WTC11 (cell line): ENCODE data around the gene S100A8. TPM values are rescaled to one million over a fixed set of nuclear protein-coding genes. Genes with fewer than 3 reads are reported as not detected.

Source experiments
- ATAC-seq: fragments of 200-7000 bp; cut with Tn5 transposase; 2 replicates; pipeline ENCODE4 v1.10.0; 2021; ENCODE audit warnings: mild to moderate bottlenecking, moderate library complexity
- CTCF ChIA-PET: fragments of 300-600 bp; sonication (Branson Sonifier 250); formaldehyde crosslinking; loops from one replicate; lab custom pipeline; 2021; ENCODE audit warnings: antibody characterized with exemption; lab: Charles Lee
- POLR2A ChIA-PET: fragments of 350-600 bp; sonication (Branson Sonifier 250); formaldehyde crosslinking; loops from one replicate; lab custom pipeline; 2021; ENCODE audit warnings: antibody characterized with exemption; lab: Charles Lee
- DNase-seq: peaks from one replicate; pipeline ENCODE4 v3.0.0; 2021; ENCODE audit warnings: low spot score
- H3K27ac Mint-ChIP-seq: 2 replicates; pipeline ENCODE4 v1.8.0; 2021; ENCODE audit warnings: mixed read lengths
- H3K27me3 Mint-ChIP-seq: 2 replicates; pipeline ENCODE4 v1.8.0; 2021; ENCODE audit warnings: low read depth, mild to moderate bottlenecking, moderate library complexity, mixed read lengths
- H3K36me3 Mint-ChIP-seq: 2 replicates; pipeline ENCODE4 v1.8.0; 2021; ENCODE audit warnings: mixed read lengths
- H3K4me1 Mint-ChIP-seq: 2 replicates; pipeline ENCODE4 v1.8.0; 2022; ENCODE audit warnings: mixed read lengths
- H3K4me3 Mint-ChIP-seq: 2 replicates; pipeline ENCODE4 v1.8.0; 2021; ENCODE audit warnings: mild to moderate bottlenecking, moderate library complexity, mixed read lengths
- H3K9me3 Mint-ChIP-seq: 2 replicates; pipeline ENCODE4 v1.8.0; 2021; ENCODE audit warnings: mixed read lengths
- ETV6 ChIP-seq: sonication (generic); formaldehyde crosslinking; IDR thresholded peaks from 2 replicates; pipeline ENCODE4 v1.8.1; 2022; ENCODE audit warnings: mild to moderate bottlenecking, missing genetic modification reagents
- FOXJ3 ChIP-seq: sonication (generic); formaldehyde crosslinking; IDR thresholded peaks from 2 replicates; pipeline ENCODE4 v1.9.0; 2021; ENCODE audit warnings: missing genetic modification reagents, mild to moderate bottlenecking, borderline replicate concordance
- FOXK1 ChIP-seq: sonication (generic); formaldehyde crosslinking; IDR thresholded peaks from 2 replicates; pipeline ENCODE4 v1.8.0; 2022; ENCODE audit warnings: mild to moderate bottlenecking, moderate library complexity, missing genetic modification reagents
- FOXP1 ChIP-seq: sonication (generic); formaldehyde crosslinking; IDR thresholded peaks from 2 replicates; pipeline ENCODE4 v1.8.0; 2022; ENCODE audit warnings: missing genetic modification reagents, mild to moderate bottlenecking, moderate library complexity, borderline replicate concordance
- IRF2 ChIP-seq: sonication (generic); formaldehyde crosslinking; IDR thresholded peaks from 2 replicates; pipeline ENCODE4 v1.8.0; 2022; ENCODE audit warnings: low read depth, missing genetic modification reagents, borderline replicate concordance
- MXD4 ChIP-seq: fragments of 250-450 bp; sonication (Bioruptor Pico); IDR thresholded peaks from 2 replicates; pipeline ENCODE4 v1.8.0; 2021; ENCODE audit warnings: mild to moderate bottlenecking, moderate library complexity, borderline replicate concordance
- MYBL2 ChIP-seq: sonication (generic); formaldehyde crosslinking; IDR thresholded peaks from 2 replicates; pipeline ENCODE4 v1.8.1; 2023; ENCODE audit warnings: mild to moderate bottlenecking, moderate library complexity, missing genetic modification reagents
- NR3C1 ChIP-seq: sonication (generic); formaldehyde crosslinking; conservative IDR thresholded peaks from 2 replicates; pipeline ENCODE4 v1.8.1; 2023; ENCODE audit warnings: low read depth, mild to moderate bottlenecking, missing genetic modification reagents
- PRDM15 ChIP-seq: sonication (generic); formaldehyde crosslinking; IDR thresholded peaks from 2 replicates; pipeline ENCODE4 v1.8.0; 2022; ENCODE audit warnings: missing genetic modification reagents
- RELA ChIP-seq: sonication (generic); formaldehyde crosslinking; IDR thresholded peaks from 2 replicates; pipeline ENCODE4 v1.8.1; 2022; ENCODE audit warnings: missing genetic modification reagents, mild to moderate bottlenecking, borderline replicate concordance
- SMAD3 ChIP-seq: sonication (generic); formaldehyde crosslinking; IDR thresholded peaks from 2 replicates; pipeline ENCODE4 v1.8.0; 2022; ENCODE audit warnings: missing genetic modification reagents, mild to moderate bottlenecking, borderline replicate concordance
- SOX15 ChIP-seq: fragments of 250-450 bp; sonication (Bioruptor Pico); IDR thresholded peaks from 2 replicates; pipeline ENCODE4 v1.9.0; 2021; ENCODE audit warnings: mild to moderate bottlenecking
- SP1 ChIP-seq: sonication (generic); formaldehyde crosslinking; conservative IDR thresholded peaks from 2 replicates; pipeline ENCODE4 v1.8.1; 2022; ENCODE audit warnings: missing genetic modification reagents
- TP53 ChIP-seq: sonication (generic); formaldehyde crosslinking; IDR thresholded peaks from 2 replicates; pipeline ENCODE4 v1.8.1; 2023; ENCODE audit warnings: mild to moderate bottlenecking, missing genetic modification reagents
- USF1 ChIP-seq: sonication (generic); formaldehyde crosslinking; IDR thresholded peaks from 2 replicates; pipeline ENCODE4 v1.8.0; 2022; ENCODE audit warnings: mild to moderate bottlenecking, missing genetic modification reagents
- ZNF138 ChIP-seq: sonication (generic); formaldehyde crosslinking; conservative IDR thresholded peaks from 2 replicates; pipeline ENCODE4 v1.8.1; 2022; ENCODE audit warnings: mild to moderate bottlenecking, moderate library complexity, missing genetic modification reagents
- ZNF423 ChIP-seq: fragments of 250-450 bp; sonication (Bioruptor Pico); IDR thresholded peaks from 2 replicates; pipeline ENCODE4 v2.1.2; 2022; ENCODE audit warnings: mild to moderate bottlenecking, moderate library complexity
- ZSCAN18 ChIP-seq: fragments of 250-450 bp; sonication (Bioruptor Pico); IDR thresholded peaks from 2 replicates; pipeline ENCODE4 v2.1.2; 2022; ENCODE audit warnings: mild to moderate bottlenecking, moderate library complexity
- total RNA-seq: library from RNA; stranded (reverse); gene quantifications from 3 replicates; pipeline ENCODE4 v1.2.3, GENCODE V29; 2021
- TF ChIP-seq, protein P1 (sequence below): sonication (generic); formaldehyde crosslinking; conservative IDR thresholded peaks from 2 replicates; pipeline ENCODE4 v1.8.1; 2023; ENCODE audit warnings: mild to moderate bottlenecking, low read depth, missing genetic modification reagents, moderate library complexity
- TF ChIP-seq, protein P2 (sequence below): sonication (generic); formaldehyde crosslinking; IDR thresholded peaks from 2 replicates; pipeline ENCODE4 v1.8.1; 2022; ENCODE audit warnings: missing genetic modification reagents, borderline replicate concordance
- TF ChIP-seq, protein P3 (sequence below): sonication (generic); formaldehyde crosslinking; IDR thresholded peaks from 2 replicates; pipeline ENCODE4 v1.8.0; 2022; ENCODE audit warnings: mild to moderate bottlenecking, missing genetic modification reagents

Gene S100A8
- total RNA-seq, 1 experiment from 2014 or later, result not detected

- H3K27me3 Mint-ChIP-seq, result no peaks in the 10 kb centered on the region; the same call in 1 of the 2 replicates
- TF ChIP-seq FOXP1 (CRISPR knock-in tag), result no peak
- no peak for TF ChIP-seq RELA
- TF ChIP-seq PRDM15, result no peak
- no peak for TF ChIP-seq SOX15
- TF ChIP-seq, protein P1, sequence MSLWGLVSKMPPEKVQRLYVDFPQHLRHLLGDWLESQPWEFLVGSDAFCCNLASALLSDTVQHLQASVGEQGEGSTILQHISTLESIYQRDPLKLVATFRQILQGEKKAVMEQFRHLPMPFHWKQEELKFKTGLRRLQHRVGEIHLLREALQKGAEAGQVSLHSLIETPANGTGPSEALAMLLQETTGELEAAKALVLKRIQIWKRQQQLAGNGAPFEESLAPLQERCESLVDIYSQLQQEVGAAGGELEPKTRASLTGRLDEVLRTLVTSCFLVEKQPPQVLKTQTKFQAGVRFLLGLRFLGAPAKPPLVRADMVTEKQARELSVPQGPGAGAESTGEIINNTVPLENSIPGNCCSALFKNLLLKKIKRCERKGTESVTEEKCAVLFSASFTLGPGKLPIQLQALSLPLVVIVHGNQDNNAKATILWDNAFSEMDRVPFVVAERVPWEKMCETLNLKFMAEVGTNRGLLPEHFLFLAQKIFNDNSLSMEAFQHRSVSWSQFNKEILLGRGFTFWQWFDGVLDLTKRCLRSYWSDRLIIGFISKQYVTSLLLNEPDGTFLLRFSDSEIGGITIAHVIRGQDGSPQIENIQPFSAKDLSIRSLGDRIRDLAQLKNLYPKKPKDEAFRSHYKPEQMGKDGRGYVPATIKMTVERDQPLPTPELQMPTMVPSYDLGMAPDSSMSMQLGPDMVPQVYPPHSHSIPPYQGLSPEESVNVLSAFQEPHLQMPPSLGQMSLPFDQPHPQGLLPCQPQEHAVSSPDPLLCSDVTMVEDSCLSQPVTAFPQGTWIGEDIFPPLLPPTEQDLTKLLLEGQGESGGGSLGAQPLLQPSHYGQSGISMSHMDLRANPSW (CRISPR knock-in tag), result no peak
- no peak for TF ChIP-seq NR3C1
- no peak overlapping the region for H3K27ac Mint-ChIP-seq
- no peak for ATAC-seq
- no peaks in the 10 kb centered on the region for H3K9me3 Mint-ChIP-seq
- no peak for DNase-seq
- ChIA-PET POLR2A (no interaction called here), CTCF (interaction anchor here (4.0 kb wide), 1 partner anchor 135 kb away, joined by 32 read pairs; no protein-coding TSS in a partner anchor)
- no peaks in the 10 kb centered on the region for H3K36me3 Mint-ChIP-seq
- no peak overlapping the region for H3K4me3 Mint-ChIP-seq
- peaks cover 6% of the 10 kb centered on the region; the same call in 1 of the 2 replicates for H3K4me1 Mint-ChIP-seq
Observed at GRCh38 chr1:153360190-153360589, 30.7 kb downstream of the S100A8 start.

DNA sequence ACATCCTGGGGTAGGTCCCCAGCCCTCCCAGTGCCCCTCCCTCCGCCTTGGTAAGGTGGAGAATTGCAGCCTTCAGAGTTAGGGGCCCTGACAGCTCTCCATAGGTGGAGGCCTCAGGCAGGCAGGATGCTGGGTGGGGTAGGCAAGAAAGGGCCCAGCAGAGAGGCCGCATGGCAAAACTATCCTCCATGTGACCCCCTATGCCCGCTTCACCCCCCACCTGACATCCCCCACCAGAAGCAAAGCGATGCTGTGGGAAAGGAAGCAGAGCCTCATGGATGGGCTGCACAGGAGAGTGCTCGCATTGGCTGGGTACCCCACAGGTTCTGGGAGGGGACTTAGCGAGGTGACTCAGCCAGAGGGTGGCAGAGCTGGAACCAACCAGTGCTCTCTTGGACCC lies 31.6 kb downstream of the S100A8 start:
- Mint-ChIP-seq H3K36me3 (no peaks in the 10 kb centered on the region), H3K27me3 (no peaks in the 10 kb centered on the region; the same call in 1 of the 2 replicates), H3K4me3 (no peak overlapping the region), H3K27ac (no peak overlapping the region), H3K9me3 (no peaks in the 10 kb centered on the region), H3K4me1 (peaks cover 6% of the 10 kb centered on the region; the same call in 1 of the 2 replicates)
- no peak for TF ChIP-seq USF1 (CRISPR knock-in tag)
- no peak for TF ChIP-seq MYBL2 (CRISPR knock-in tag)
- no peak for TF ChIP-seq ETV6
- TF ChIP-seq FOXK1 (CRISPR knock-in tag), result no peak
- TF ChIP-seq, protein P2, sequence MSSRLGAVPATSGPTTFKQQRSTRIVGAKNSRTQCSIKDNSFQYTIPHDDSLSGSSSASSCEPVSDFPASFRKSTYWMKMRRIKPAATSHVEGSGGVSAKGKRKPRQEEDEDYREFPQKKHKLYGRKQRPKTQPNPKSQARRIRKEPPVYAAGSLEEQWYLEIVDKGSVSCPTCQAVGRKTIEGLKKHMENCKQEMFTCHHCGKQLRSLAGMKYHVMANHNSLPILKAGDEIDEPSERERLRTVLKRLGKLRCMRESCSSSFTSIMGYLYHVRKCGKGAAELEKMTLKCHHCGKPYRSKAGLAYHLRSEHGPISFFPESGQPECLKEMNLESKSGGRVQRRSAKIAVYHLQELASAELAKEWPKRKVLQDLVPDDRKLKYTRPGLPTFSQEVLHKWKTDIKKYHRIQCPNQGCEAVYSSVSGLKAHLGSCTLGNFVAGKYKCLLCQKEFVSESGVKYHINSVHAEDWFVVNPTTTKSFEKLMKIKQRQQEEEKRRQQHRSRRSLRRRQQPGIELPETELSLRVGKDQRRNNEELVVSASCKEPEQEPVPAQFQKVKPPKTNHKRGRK (CRISPR knock-in tag), result no peak
- TF ChIP-seq IRF2, result no peak
- TF ChIP-seq TP53 (CRISPR knock-in tag), result no peak
- ATAC-seq (no peak), DNase-seq (no peak)
- ChIA-PET POLR2A (no interaction called here), CTCF (interaction anchor here (0.7 to 4.0 kb wide), 3 partner anchors 107 to 213 kb away, joined by 5 to 32 read pairs (median 5); no protein-coding TSS in a partner anchor)

GRCh38 chr1:153358691-153358975 lies 32.2 kb downstream of the S100A8 start:
- Mint-ChIP-seq H3K4me3 (no peak overlapping the region), H3K4me1 (peaks cover 6% of the 10 kb centered on the region; the same call in 1 of the 2 replicates), H3K27ac (no peak overlapping the region), H3K9me3 (no peaks in the 10 kb centered on the region), H3K27me3 (no peaks in the 10 kb centered on the region; the same call in 1 of the 2 replicates), H3K36me3 (no peaks in the 10 kb centered on the region)
- DNase-seq, result no peak
- ATAC-seq, result no peak
- CTCF ChIA-PET, result interaction anchor here (1.6 to 4.0 kb wide), 4 partner anchors 35 to 152 kb away, joined by 5 to 32 read pairs (median 6); no protein-coding TSS in a partner anchor
- POLR2A ChIA-PET, result no interaction called here
- no peak for TF ChIP-seq FOXJ3 (CRISPR knock-in tag)
- TF ChIP-seq MXD4, result no peak
- TF ChIP-seq ZNF138 (CRISPR knock-in tag), result no peak
- TF ChIP-seq SP1 (CRISPR knock-in tag), result no peak
- no peak for TF ChIP-seq SMAD3 (CRISPR knock-in tag)
- TF ChIP-seq ZNF423 (CRISPR knock-in tag), result no peak
- TF ChIP-seq, protein P3, sequence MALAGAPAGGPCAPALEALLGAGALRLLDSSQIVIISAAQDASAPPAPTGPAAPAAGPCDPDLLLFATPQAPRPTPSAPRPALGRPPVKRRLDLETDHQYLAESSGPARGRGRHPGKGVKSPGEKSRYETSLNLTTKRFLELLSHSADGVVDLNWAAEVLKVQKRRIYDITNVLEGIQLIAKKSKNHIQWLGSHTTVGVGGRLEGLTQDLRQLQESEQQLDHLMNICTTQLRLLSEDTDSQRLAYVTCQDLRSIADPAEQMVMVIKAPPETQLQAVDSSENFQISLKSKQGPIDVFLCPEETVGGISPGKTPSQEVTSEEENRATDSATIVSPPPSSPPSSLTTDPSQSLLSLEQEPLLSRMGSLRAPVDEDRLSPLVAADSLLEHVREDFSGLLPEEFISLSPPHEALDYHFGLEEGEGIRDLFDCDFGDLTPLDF (CRISPR knock-in tag), result no peak
- no peak for TF ChIP-seq FOXK1 (CRISPR knock-in tag)
- no peak for TF ChIP-seq ZSCAN18 (CRISPR knock-in tag)
- no peak for TF ChIP-seq NR3C1
